CD8-positive, alpha-beta memory T cell (primary cell): Measurements from ENCODE around the gene ZNF672. TPM values are rescaled to one million over a fixed set of nuclear protein-coding genes. Genes with fewer than 3 reads are reported as not detected.
"Not testable (repeated sequence)": the region's sequence is repeated elsewhere in the genome, so short reads cannot be mapped to it uniquely, and the experiment has no call there.

ENCODE experiments used
- CTCF ChIA-PET: fragments of 350-600 bp; sonication (Branson Sonifier 250); formaldehyde crosslinking; loops from one replicate; lab custom pipeline; 2021; ENCODE audit warnings: antibody characterized with exemption; lab: Charles Lee
- POLR2A ChIA-PET: fragments of 350-600 bp; sonication (Branson Sonifier 250); formaldehyde crosslinking; loops from one replicate; lab custom pipeline; 2021; ENCODE audit warnings: antibody characterized with exemption; lab: Charles Lee
- DNase-seq, 5 donors: peaks; one replicate each; pipeline versions ENCODE4 v3.0.0 to v3.0.0-alpha.2; 2020 to 2022; ENCODE audit warnings: mixed read lengths in 1 of 5
- H3K27ac ChIP-seq: one replicate; pipeline ENCODE4 v1.7.0; 2013; ENCODE audit warnings: low read depth, mild to moderate bottlenecking, low read length, moderate library complexity
- H3K27me3 ChIP-seq: 2 replicates; pipeline ENCODE4 v1.7.0; 2013; ENCODE audit warnings: low read length, mild to moderate bottlenecking; ENCODE audit not compliant: insufficient read depth, poor library complexity, severe bottlenecking
- H3K36me3 ChIP-seq: 2 replicates; pipeline ENCODE4 v1.7.0; 2013; ENCODE audit warnings: mild to moderate bottlenecking, low read length, moderate library complexity; ENCODE audit not compliant: insufficient read depth
- H3K4me1 ChIP-seq: 2 replicates; pipeline ENCODE4 v1.7.0; 2013; ENCODE audit warnings: mild to moderate bottlenecking, low read length, moderate library complexity; ENCODE audit not compliant: insufficient read depth
- H3K4me3 ChIP-seq: 2 replicates; pipeline ENCODE4 v1.7.0; 2013; ENCODE audit warnings: mild to moderate bottlenecking, low read length
- H3K9me3 ChIP-seq: 2 replicates; pipeline ENCODE4 v1.7.0; 2013; ENCODE audit warnings: mild to moderate bottlenecking, low read length
- H3K27ac Mint-ChIP-seq, 8 donors: one replicate each; pipeline ENCODE4 v1.8.0; 2020 to 2021; ENCODE audit warnings: mixed read lengths in 8 of 8, mild to moderate bottlenecking in 6 of 8, inconsistent platforms in 3 of 8, moderate library complexity in 3 of 8
- H3K27me3 Mint-ChIP-seq, 2 donors: one replicate each; pipeline ENCODE4 v1.8.0; 2020 to 2021; ENCODE audit warnings: mixed read lengths in 2 of 2, mild to moderate bottlenecking in 1 of 2, moderate library complexity in 1 of 2
- H3K36me3 Mint-ChIP-seq, 3 donors: one replicate each; pipeline ENCODE4 v1.8.0; 2020 to 2021; ENCODE audit warnings: mixed read lengths in 3 of 3, inconsistent platforms in 1 of 3, mild to moderate bottlenecking in 1 of 3
- H3K4me1 Mint-ChIP-seq, 3 donors: one replicate each; pipeline ENCODE4 v1.8.0; 2020 to 2021; ENCODE audit warnings: mixed read lengths in 3 of 3, inconsistent platforms in 1 of 3, mild to moderate bottlenecking in 1 of 3
- H3K4me3 Mint-ChIP-seq, 7 donors: one replicate each; pipeline ENCODE4 v1.8.0; 2020 to 2021; ENCODE audit warnings: mixed read lengths in 7 of 7, mild to moderate bottlenecking in 6 of 7, moderate library complexity in 4 of 7, inconsistent platforms in 2 of 7
- H3K9me3 Mint-ChIP-seq, 5 donors: one replicate each; pipeline ENCODE4 v1.8.0; 2020 to 2022; ENCODE audit warnings: mixed read lengths in 5 of 5, mild to moderate bottlenecking in 3 of 5, moderate library complexity in 2 of 5, inconsistent platforms in 1 of 5
- polyA plus RNA-seq: library from polyadenylated mRNA; unstranded; fragments of 300-500 nt; fragmentation: Illumina TruSeq; gene quantifications from one replicate; pipeline ENCODE4 v1.2.3, GENCODE V29; 2021
- total RNA-seq, 2 experiments: library from RNA; stranded (reverse); gene quantifications; one replicate each; pipeline ENCODE4 v1.2.3, GENCODE V29; 2021

The ZNF672 gene
- total and polyA plus RNA-seq, 3 experiments from 2014 or later: 29.6 to 55.2 (median 52.1) TPM

DNA sequence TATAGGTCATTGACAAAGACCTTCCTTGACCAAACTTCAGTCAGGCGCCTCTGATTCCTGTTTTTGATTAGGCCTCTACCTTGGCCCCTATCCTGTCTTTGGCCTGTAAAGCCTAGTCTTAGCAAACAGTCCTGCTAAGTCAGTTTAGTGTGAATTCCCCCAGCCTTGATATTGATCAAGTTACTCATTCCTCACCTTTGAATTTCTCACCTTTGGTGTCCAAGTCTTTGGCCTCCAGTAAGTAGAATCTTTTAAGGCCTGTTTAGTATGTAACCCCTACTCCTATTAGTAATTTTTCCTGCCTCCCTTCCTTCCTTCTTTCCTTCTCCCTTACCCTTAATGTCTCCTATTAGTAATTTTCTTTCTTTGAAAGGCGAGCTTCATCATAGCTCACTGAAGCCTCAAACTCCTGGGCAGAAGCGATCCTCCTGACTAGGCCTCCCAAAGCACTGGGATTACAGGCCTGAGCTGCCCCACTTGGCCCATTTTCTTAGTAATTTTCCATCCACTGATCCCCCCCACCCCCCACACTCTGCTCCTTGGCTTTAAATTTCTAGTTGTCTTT lies 33.9 kb downstream of the ZNF672 start:
- peaks cover 19 to 39% (median 38%) of the 10 kb centered on the region in 3 donors for H3K4me1 Mint-ChIP-seq
- H3K27me3 ChIP-seq: no peaks in the 10 kb centered on the region
- POLR2A ChIA-PET: interaction anchor here (2.3 kb wide), 1 partner anchor 9 kb away, joined by 17 read pairs; no protein-coding TSS in a partner anchor
- no peaks in the 10 kb centered on the region for H3K36me3 ChIP-seq
- H3K27ac ChIP-seq: peak overlapping the region; percentile 61
- H3K4me3 Mint-ChIP-seq: peak overlapping the region in 5 of 7 donors; percentile 62 to 82 (median 71)
- CTCF ChIA-PET: no interaction called here
- no peak for DNase-seq
- peaks cover 0 to 14% (median 5%) of the 10 kb centered on the region in 3 donors for H3K36me3 Mint-ChIP-seq
- H3K4me1 ChIP-seq: no peaks in the 10 kb centered on the region
- no peak overlapping the region for H3K4me3 ChIP-seq
- peaks cover 0 to 10% (median 2%) of the 10 kb centered on the region in 5 donors for H3K9me3 Mint-ChIP-seq
- peaks cover 0 to 14% of the 10 kb centered on the region in 2 donors for H3K27me3 Mint-ChIP-seq
- H3K27ac Mint-ChIP-seq: peak overlapping the region in 7 of 8 donors; percentile 15 to 76 (median 36)
- H3K9me3 ChIP-seq: no peaks in the 10 kb centered on the region

DNA sequence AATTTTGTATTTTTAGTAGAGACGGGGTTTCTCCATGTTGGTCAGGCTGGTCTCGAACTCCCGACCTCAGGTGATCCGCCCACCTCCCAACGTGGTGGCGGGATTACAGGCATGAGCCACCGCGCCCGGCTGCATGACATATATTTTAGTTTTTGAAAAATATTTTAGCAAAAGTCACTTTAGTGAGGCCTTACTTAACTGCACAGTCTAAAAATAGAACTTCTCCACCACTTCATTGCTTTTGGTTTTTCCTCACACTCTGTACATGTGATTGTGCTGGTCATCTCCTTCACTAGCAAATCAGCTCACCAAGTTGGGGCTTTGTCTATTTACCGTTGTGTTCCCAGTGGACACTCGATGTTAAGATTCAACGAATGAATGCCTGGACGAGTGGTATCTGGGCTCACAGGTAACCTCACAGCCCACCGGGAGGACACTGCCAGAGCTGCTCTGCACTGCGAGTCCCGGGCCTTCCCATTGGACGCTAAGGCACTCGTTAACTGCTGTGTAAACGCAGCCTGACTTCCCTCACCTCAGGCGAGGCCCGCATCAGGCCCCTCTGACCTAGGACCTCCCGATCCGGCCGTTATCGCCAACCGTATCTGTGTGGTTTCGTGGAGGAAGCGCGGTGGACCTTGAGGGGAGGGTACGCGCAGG lies 34.9 kb downstream of the ZNF672 start:
- ChIA-PET POLR2A (interaction anchor here (1.1 to 2.3 kb wide), 4 partner anchors 10 to 47 kb away, joined by 7 to 17 read pairs (median 14); partner anchors contain the start of genes SH3BP5L, ZNF672 and ZNF692), CTCF (interaction anchor here (1.2 to 2.6 kb wide), 6 partner anchors 9 to 47 kb away, joined by 3 to 14 read pairs (median 6); partner anchors contain the start of genes SH3BP5L and ZNF692)
- H3K9me3 Mint-ChIP-seq: peaks cover 0 to 10% (median 2%) of the 10 kb centered on the region in 5 donors
- peak; percentile 16 to 64 (median 38) for DNase-seq
- H3K36me3 ChIP-seq: no peaks in the 10 kb centered on the region
- H3K4me3 ChIP-seq: peak overlapping the region; percentile 88
- no peaks in the 10 kb centered on the region for H3K27me3 ChIP-seq
- H3K27me3 Mint-ChIP-seq: peaks cover 0 to 14% of the 10 kb centered on the region in 2 donors
- no peaks in the 10 kb centered on the region for H3K4me1 ChIP-seq
- peak overlapping the region; percentile 92 to 100 (median 99) for H3K27ac Mint-ChIP-seq
- H3K9me3 ChIP-seq: no peaks in the 10 kb centered on the region
- H3K27ac ChIP-seq: peak overlapping the region; percentile 87
- H3K4me3 Mint-ChIP-seq: peak overlapping the region; percentile 93 to 99 (median 97)
- peaks cover 28 to 49% (median 41%) of the 10 kb centered on the region in 3 donors for H3K4me1 Mint-ChIP-seq
- peaks cover 0 to 14% (median 5%) of the 10 kb centered on the region in 3 donors for H3K36me3 Mint-ChIP-seq

DNA sequence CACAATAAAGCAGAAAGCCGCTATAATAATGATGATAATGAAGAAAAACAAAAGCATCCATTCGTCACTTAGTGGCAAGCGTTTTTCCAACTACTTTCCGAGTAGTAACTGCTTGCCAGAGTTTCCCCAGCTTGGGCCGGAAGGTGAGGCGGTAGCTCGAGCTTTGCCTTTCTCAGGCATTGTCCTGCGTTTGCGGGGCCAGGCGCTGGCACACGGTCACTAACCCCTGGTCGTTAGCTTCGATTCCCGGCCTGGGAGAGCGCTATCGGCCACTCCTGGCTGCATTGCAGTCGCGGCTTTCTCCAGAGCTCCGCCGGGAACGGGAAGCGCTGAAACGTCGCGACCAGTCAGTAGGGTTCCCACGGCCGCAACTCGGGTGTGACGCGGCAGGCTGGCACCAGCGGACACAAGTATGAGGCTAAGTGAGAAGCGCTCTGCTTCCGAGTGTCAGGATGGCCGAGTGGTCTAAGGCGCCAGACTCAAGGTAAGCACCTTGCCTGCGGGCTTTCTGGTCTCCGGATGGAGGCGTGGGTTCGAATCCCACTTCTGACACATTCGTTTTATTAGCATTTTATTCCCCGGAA lies 35.5 kb downstream of the ZNF672 start:
- CTCF ChIA-PET: interaction anchor here (1.0 to 2.6 kb wide), 8 partner anchors 9 to 48 kb away, joined by 3 to 14 read pairs (median 4); partner anchors contain the start of genes SH3BP5L and ZNF692
- H3K4me1 ChIP-seq: no peaks in the 10 kb centered on the region
- POLR2A ChIA-PET: interaction anchor here (1.1 to 2.3 kb wide), 4 partner anchors 11 to 48 kb away, joined by 7 to 17 read pairs (median 14); partner anchors contain the start of genes SH3BP5L, ZNF672 and ZNF692
- Mint-ChIP-seq H3K4me1 (peaks cover 28 to 49% (median 41%) of the 10 kb centered on the region in 3 donors), H3K27ac (peak overlapping the region; percentile 92 to 100 (median 99)), H3K36me3 (peaks cover 0 to 14% (median 5%) of the 10 kb centered on the region in 3 donors), H3K9me3 (peaks cover 0 to 10% (median 2%) of the 10 kb centered on the region in 5 donors), H3K4me3 (peak overlapping the region; percentile 93 to 99 (median 97)), H3K27me3 (peaks cover 0 to 14% of the 10 kb centered on the region in 2 donors)
- peak; percentile 81 to 96 (median 91) for DNase-seq
- H3K36me3 ChIP-seq: no peaks in the 10 kb centered on the region
- no peaks in the 10 kb centered on the region for H3K27me3 ChIP-seq
- peak overlapping the region; percentile 87 for H3K27ac ChIP-seq
- H3K4me3 ChIP-seq: peak overlapping the region; percentile 88
- no peaks in the 10 kb centered on the region for H3K9me3 ChIP-seq

DNA sequence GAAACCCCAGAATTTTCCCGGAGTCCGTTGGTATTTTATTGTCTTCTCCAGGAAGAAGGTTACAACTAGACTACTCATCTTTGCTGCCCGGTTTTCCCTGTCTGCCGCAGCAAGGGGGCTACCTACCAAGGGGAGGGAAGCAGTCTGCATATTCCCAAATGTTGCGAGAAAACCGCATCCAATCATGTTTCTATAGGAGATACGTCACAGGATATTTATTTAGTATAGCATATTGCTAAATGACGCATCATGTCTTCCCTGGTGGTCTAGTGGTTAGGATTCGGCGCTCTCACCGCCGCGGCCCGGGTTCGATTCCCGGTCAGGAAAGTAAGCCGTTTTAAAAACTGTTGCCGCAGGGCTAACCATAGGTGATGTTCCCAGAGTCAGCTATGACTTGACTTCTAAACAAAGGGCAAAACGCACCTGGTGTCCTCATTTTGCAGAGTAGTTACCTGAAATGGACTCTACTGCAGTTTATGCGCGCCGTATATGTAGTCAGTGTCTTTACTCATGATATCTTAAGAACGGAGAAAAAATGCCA lies 36.0 kb downstream of the ZNF672 start:
- CTCF ChIA-PET: interaction anchor here (0.7 to 2.6 kb wide), 10 partner anchors 10 to 49 kb away, joined by 3 to 14 read pairs (median 4); partner anchors contain the start of genes SH3BP5L and ZNF692
- Mint-ChIP-seq H3K9me3 (peaks cover 0 to 10% (median 2%) of the 10 kb centered on the region in 5 donors), H3K36me3 (peaks cover 0 to 14% (median 5%) of the 10 kb centered on the region in 3 donors)

DNA sequence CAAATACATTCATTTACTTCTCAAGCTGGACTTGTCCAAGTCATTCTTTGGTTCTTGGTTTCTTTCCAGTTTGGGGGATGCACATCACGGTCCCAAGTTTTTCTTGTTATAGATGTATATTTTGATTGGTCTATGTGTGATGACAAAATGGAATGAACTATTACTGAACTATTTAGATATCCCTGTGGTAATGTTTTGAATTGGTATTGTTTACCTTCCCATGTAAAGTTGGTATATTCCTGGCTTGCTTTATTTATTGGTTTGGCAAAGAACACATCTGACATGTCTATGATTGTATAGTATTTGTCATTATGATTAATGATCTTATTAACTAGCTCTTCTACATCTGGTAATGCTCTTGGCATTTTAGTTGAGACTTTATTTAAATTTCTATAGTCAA lies 43.2 kb downstream of the ZNF672 start:
- CTCF ChIA-PET: no interaction called here

More for the DNA sequence above, 36.0 kb downstream of the ZNF672 start:
- no peaks in the 10 kb centered on the region for H3K9me3 ChIP-seq
- Mint-ChIP-seq H3K27me3 (peaks cover 0 to 14% of the 10 kb centered on the region in 2 donors), H3K27ac (peak overlapping the region; percentile 92 to 100 (median 99)), H3K4me1 (peaks cover 28 to 49% (median 41%) of the 10 kb centered on the region in 3 donors), H3K4me3 (peak overlapping the region; percentile 93 to 99 (median 97))
- no peaks in the 10 kb centered on the region for H3K27me3 ChIP-seq
- H3K36me3 ChIP-seq: no peaks in the 10 kb centered on the region
- H3K4me1 ChIP-seq: no peaks in the 10 kb centered on the region
- peak; percentile 71 to 93 (median 90) for DNase-seq
- peak overlapping the region; percentile 87 for H3K27ac ChIP-seq
- H3K4me3 ChIP-seq: peak overlapping the region; percentile 88
- POLR2A ChIA-PET: interaction anchor here (0.7 to 2.3 kb wide), 5 partner anchors 10 to 48 kb away, joined by 3 to 17 read pairs (median 5); partner anchors contain the start of genes SH3BP5L, ZNF672 and ZNF692

DNA sequence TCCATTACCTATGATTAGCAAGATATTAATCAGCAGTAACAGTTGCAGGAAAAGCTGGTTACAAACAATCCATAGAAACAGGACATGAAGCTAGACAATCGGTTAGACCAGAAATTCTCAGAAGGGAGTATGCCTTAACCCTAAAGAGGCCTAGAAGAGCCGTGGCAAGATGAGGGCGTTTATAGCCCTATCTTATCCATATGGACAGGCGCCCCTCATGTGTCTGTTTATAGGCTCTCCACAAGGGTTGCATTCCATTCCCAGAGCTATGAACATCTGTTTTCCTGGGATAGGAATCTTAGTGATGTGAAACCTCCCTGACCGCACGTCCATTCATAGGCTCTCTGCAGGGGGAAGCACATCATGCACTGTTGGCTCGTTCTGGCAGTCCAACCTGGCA lies 44.4 kb downstream of the ZNF672 start:
- CTCF ChIA-PET, H3K27me3 Mint-ChIP-seq, DNase-seq, H3K36me3 ChIP-seq, H3K4me3 Mint-ChIP-seq, H3K27ac Mint-ChIP-seq, H3K27me3 ChIP-seq, H3K27ac ChIP-seq, POLR2A ChIA-PET, H3K4me1 ChIP-seq, H3K9me3 ChIP-seq, H3K4me3 ChIP-seq, H3K36me3 Mint-ChIP-seq, H3K9me3 Mint-ChIP-seq, H3K4me1 Mint-ChIP-seq: not testable (repeated sequence)

More for the DNA sequence above, 43.2 kb downstream of the ZNF672 start:
- Histone ChIP-seq H3K27ac (no peak overlapping the region), H3K4me3 (no peak overlapping the region), H3K9me3 (no peaks in the 10 kb centered on the region), H3K36me3 (no peaks in the 10 kb centered on the region), H3K4me1 (no peaks in the 10 kb centered on the region), H3K27me3 (no peaks in the 10 kb centered on the region)
- H3K4me1 Mint-ChIP-seq: peaks cover 10 to 16% (median 13%) of the 10 kb centered on the region in 3 donors
- POLR2A ChIA-PET: no interaction called here
- no peaks in the 10 kb centered on the region for H3K36me3 Mint-ChIP-seq
- no peaks in the 10 kb centered on the region for H3K9me3 Mint-ChIP-seq
- no peak for DNase-seq
- no peak overlapping the region for H3K27ac Mint-ChIP-seq
- peaks cover 0 to 3% of the 10 kb centered on the region in 2 donors for H3K27me3 Mint-ChIP-seq
- no peak overlapping the region for H3K4me3 Mint-ChIP-seq

DNA sequence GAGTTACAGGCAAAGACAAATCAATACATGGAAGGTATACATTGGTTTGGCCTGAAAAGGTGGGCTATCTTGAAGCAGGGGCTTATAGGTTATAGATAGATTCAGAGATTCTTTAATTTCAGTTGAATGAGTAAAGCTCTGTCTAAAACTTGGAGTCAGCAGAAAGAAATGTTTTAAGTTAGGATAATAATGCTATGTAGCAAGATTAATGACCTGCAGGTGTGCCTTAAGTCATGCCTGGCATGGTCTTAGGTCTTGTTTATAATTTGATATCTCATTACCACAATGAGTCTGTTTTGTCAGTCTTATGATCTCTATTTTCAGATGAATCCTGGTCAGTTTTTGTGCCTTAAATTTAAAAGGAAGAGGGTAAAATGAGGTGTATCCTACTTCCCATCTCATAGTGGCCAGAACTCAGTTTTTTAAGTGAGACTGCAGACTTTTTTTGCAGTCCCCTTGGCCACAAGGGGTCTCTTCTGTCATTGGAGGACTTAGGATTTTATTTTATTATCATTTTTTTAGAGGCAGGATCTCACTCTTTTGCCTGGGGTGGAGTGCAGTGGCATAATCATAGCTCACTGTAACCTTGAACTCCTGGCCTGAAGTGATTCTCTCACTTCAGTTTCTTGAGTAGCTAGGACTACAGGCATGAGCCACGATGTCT lies 46.7 kb downstream of the ZNF672 start:
- Mint-ChIP-seq H3K27ac (no peak overlapping the region), H3K36me3 (no peaks in the 10 kb centered on the region), H3K4me1 (no peaks in the 10 kb centered on the region), H3K27me3 (peaks cover 0 to 11% of the 10 kb centered on the region in 2 donors), H3K9me3 (no peaks in the 10 kb centered on the region), H3K4me3 (no peak overlapping the region)
- Histone ChIP-seq H3K9me3 (no peaks in the 10 kb centered on the region), H3K27ac (no peak overlapping the region), H3K4me1 (no peaks in the 10 kb centered on the region), H3K4me3 (no peak overlapping the region), H3K27me3 (no peaks in the 10 kb centered on the region), H3K36me3 (no peaks in the 10 kb centered on the region)
- POLR2A ChIA-PET: interaction anchor here (0.5 to 0.8 kb wide), 2 partner anchors 17 to 21 kb away, joined by 3 to 6 read pairs; partner anchors contain the start of gene PGBD2
- CTCF ChIA-PET: interaction anchor here (1.7 kb wide), 1 partner anchor 10 kb away, joined by 5 read pairs; no protein-coding TSS in a partner anchor
- DNase-seq: no peak
